LNCAP (cell line): ENCODE data around the gene SUZ12.

Experiments
- CTCF ChIP-seq: fragments of 450-650 bp; IDR thresholded peaks from 2 replicates; pipeline ENCODE4 v1.5.1; 2017; ENCODE audit warnings: mild to moderate bottlenecking

Gene SUZ12

GRCh38 chr17:32010114-32010513, 73.3 kb downstream of the SUZ12 start:
- TF ChIP-seq CTCF: no peak

GRCh38 chr17:32015245-32016013, 78.6 kb downstream of the SUZ12 start:
- no peak for TF ChIP-seq CTCF

- no peak for TF ChIP-seq CTCF
These were observed 79.4 kb downstream of the SUZ12 start for GRCh38 chr17:32016231-32016630.

GRCh38 chr17:32019228-32019627, 82.4 kb downstream of the SUZ12 start:
- no peak for TF ChIP-seq CTCF

GRCh38 chr17:32020943-32021614, 84.3 kb downstream of the SUZ12 start:
- no peak for TF ChIP-seq CTCF

- TF ChIP-seq CTCF: no peak
These were observed 84.8 kb downstream of the SUZ12 start for GRCh38 chr17:32021615-32021955.

- TF ChIP-seq CTCF: no peak
These were observed 96.4 kb downstream of the SUZ12 start for GRCh38 chr17:32033223-32033622.
